Testis (tissue), 2 donors: ENCODE results near the gene CFAP410.

Source experiments
- POLR2A ChIP-seq: fragments of 450-650 bp; IDR thresholded peaks from one replicate; pipeline ENCODE4 v1.6.1; 2017; ENCODE audit warnings: antibody characterized with exemption, mild to moderate bottlenecking, moderate library complexity
- TF ChIP-seq, protein P1 (sequence below), 3 experiments: fragments of 450-650 bp in 2 of 3; fragments of 200-600 bp in 1 of 3; sonication (generic) in 1 of 3; IDR thresholded peaks; one replicate each; pipeline ENCODE4 v1.5.1; 2016 to 2019; ENCODE audit warnings: antibody characterized with exemption in 3 of 3, mild to moderate bottlenecking in 2 of 3, moderate library complexity in 1 of 3

DNA sequence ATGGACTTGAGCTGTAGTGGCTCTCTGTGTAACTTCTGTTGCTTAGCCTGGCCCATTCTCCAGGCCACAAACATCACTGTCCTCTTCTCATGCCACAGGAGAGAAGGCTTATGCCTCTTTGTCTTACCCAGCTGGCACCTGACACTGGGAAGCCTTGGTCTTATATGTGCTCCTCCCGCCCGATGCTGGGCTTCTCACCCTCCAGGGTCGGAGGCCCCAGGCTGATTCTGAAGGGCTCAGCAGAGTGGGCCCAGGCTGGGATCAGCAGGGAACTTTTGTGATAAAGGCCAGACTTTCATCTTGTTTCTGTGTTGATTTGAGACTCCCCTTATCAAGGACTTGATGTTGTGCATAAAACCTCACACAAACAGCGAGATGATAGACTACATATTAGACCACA is 44.0 kb upstream of the CFAP410 start:
- TF ChIP-seq, protein P1, sequence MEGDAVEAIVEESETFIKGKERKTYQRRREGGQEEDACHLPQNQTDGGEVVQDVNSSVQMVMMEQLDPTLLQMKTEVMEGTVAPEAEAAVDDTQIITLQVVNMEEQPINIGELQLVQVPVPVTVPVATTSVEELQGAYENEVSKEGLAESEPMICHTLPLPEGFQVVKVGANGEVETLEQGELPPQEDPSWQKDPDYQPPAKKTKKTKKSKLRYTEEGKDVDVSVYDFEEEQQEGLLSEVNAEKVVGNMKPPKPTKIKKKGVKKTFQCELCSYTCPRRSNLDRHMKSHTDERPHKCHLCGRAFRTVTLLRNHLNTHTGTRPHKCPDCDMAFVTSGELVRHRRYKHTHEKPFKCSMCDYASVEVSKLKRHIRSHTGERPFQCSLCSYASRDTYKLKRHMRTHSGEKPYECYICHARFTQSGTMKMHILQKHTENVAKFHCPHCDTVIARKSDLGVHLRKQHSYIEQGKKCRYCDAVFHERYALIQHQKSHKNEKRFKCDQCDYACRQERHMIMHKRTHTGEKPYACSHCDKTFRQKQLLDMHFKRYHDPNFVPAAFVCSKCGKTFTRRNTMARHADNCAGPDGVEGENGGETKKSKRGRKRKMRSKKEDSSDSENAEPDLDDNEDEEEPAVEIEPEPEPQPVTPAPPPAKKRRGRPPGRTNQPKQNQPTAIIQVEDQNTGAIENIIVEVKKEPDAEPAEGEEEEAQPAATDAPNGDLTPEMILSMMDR (IDR thresholded peaks at IDR 0.05) = no peak
- TF ChIP-seq POLR2A = no peak
